Neural progenitor cell (in vitro differentiated cells): ENCODE results near the gene LDAH. TPM values are rescaled to one million over a fixed set of nuclear protein-coding genes. Genes with fewer than 3 reads are reported as not detected.

ENCODE experiments used
- DNase-seq: peaks from one replicate; pipeline ENCODE4 v3.0.0-alpha.2; 2016; ENCODE audit warnings: low spot score
- H2AFZ ChIP-seq: fragments of 200-600 bp; sonication (generic); replicated peaks from 2 replicates; pipeline ENCODE4 v1.6.1; 2016; ENCODE audit warnings: antibody characterized with exemption
- H3F3A ChIP-seq: fragments of 200-600 bp; sonication (generic); 2 replicates; pipeline ENCODE4 v1.6.1; 2016; ENCODE audit warnings: antibody characterized with exemption, low read depth
- H3K27ac ChIP-seq: fragments of 200-600 bp; sonication (generic); 2 replicates; pipeline ENCODE4 v1.5.1; 2016; ENCODE audit warnings: mild to moderate bottlenecking
- H3K27me3 ChIP-seq: fragments of 200-600 bp; sonication (generic); 2 replicates; pipeline ENCODE4 v1.6.1; 2016; ENCODE audit warnings: mild to moderate bottlenecking, moderate library complexity
- H3K36me3 ChIP-seq: fragments of 200-600 bp; sonication (generic); 2 replicates; pipeline ENCODE4 v1.5.1; 2016
- H3K4me1 ChIP-seq: fragments of 200-600 bp; sonication (generic); 2 replicates; pipeline ENCODE4 v1.6.1; 2016; ENCODE audit warnings: mixed run types
- H3K4me2 ChIP-seq: fragments of 200-600 bp; sonication (generic); 2 replicates; pipeline ENCODE4 v1.6.1; 2016
- H3K4me3 ChIP-seq: fragments of 200-600 bp; sonication (generic); 2 replicates; pipeline ENCODE4 v1.5.1; 2016
- H3K79me2 ChIP-seq: fragments of 200-600 bp; sonication (generic); 2 replicates; pipeline ENCODE4 v1.6.1; 2016; ENCODE audit warnings: low read depth
- H3K9ac ChIP-seq: fragments of 200-600 bp; sonication (generic); 2 replicates; pipeline ENCODE4 v1.6.1; 2016
- H3K9me3 ChIP-seq: fragments of 200-600 bp; sonication (generic); 2 replicates; pipeline ENCODE4 v1.5.1; 2016; ENCODE audit warnings: low read depth
- H4K20me1 ChIP-seq: fragments of 200-600 bp; sonication (generic); 2 replicates; pipeline ENCODE4 v1.6.1; 2016; ENCODE audit warnings: low read depth
- H3K27ac Mint-ChIP-seq: 3 replicates; pipeline ENCODE4 v1.8.0; 2021; ENCODE audit warnings: mixed read lengths
- H3K27me3 Mint-ChIP-seq: 2 replicates; pipeline ENCODE4 v1.8.0; 2022; ENCODE audit warnings: low read depth, mild to moderate bottlenecking, inconsistent platforms, moderate library complexity, mixed read lengths; ENCODE audit not compliant: insufficient read depth
- H3K36me3 Mint-ChIP-seq: 3 replicates; pipeline ENCODE4 v1.8.0; 2021; ENCODE audit warnings: mixed read lengths
- H3K4me1 Mint-ChIP-seq: 3 replicates; pipeline ENCODE4 v1.8.0; 2021; ENCODE audit warnings: mixed read lengths
- H3K4me3 Mint-ChIP-seq: 3 replicates; pipeline ENCODE4 v1.8.0; 2021; ENCODE audit warnings: mild to moderate bottlenecking, moderate library complexity, mixed read lengths
- H3K9me3 Mint-ChIP-seq: 3 replicates; pipeline ENCODE4 v1.8.0; 2020; ENCODE audit warnings: mixed read lengths
- CTCF ChIP-seq: fragments of 200-600 bp; sonication (generic); IDR thresholded peaks from 2 replicates; pipeline ENCODE4 v1.5.1; 2017; ENCODE audit warnings: antibody characterized with exemption, mild to moderate bottlenecking
- EZH2 ChIP-seq: fragments of 200-600 bp; sonication (generic); IDR thresholded peaks from 2 replicates; pipeline ENCODE4 v1.6.1; 2017; ENCODE audit warnings: antibody characterized with exemption, mild to moderate bottlenecking, moderate library complexity
- EZH2phosphoT487 ChIP-seq: fragments of 200-600 bp; sonication (generic); IDR thresholded peaks from 2 replicates; pipeline ENCODE4 v1.6.1; 2017; ENCODE audit warnings: antibody characterized with exemption
- total RNA-seq: library from RNA; depleted of rRNA; stranded (reverse); fragments of >200 nt; gene quantifications from 2 replicates; pipeline ENCODE4 v1.2.3, GENCODE V29; 2015; ENCODE audit warnings: low replicate concordance

LDAH gene
- 42.0 and 45.2 TPM in 2 replicates for total RNA-seq

DNA sequence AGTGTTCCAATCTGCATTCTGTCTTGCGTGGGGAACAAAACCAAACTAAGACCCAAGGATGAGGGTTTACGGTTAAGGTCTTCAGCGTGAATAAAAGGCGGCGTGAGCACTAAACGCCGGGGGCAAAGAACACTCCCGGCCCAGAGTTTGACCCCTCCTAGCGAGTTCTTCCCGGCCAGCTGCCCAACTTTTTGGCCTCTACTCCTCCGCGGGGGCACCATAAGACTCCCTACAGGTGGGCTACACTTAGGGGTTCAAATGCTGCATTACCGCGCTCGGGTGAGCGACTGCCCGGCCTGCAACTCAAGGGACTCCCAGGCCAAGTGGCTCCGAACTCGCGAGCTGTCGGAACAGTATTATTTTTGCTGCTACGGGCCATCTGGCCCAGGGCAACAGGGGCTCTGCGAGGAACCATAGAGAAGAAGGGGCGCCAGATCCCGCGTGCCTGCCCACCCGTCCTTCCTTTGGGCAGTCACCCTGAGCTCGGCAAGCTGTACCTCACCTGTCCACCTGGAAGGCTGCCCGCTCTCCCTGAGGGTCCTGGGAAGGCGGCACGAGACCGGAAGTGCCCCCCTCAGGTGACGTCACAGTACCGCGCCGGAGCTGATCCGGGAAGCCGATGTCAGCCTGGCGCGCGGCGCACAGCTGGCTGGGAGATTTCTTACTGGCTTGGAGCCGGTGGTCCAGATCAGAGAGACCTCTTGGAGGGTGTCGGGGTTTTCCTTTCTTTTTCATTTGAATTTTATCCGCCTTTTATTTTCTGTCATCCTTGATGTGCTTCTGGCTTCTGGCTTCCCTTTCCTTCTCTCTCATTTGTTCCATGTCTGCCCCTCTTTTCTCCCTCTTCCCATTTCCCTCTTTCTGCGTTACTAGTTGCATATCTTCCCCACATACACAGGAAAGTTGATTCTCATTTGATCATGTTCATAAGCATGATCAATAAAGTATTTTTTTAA lies at the start of gene LDAH:
Gene LDAH (minus strand): TSS at position 567 of the 956 bp plus-strand sequence. CDS start 21,638 bp downstream, outside the sequence.
- peak; percentile 91 for DNase-seq
- peak within 1 kb of the TSS; percentile 91 for H3K27ac Mint-ChIP-seq
- H3K4me2 ChIP-seq = peak within 1 kb of the TSS; percentile 81
- peaks cover 2% of the 10 kb centered on the region for H3K27me3 Mint-ChIP-seq
- peak within 1 kb of the TSS; percentile 66 for H3K27ac ChIP-seq
- peaks cover 32% of the 10 kb centered on the region for H3K27me3 ChIP-seq
- peak within 1 kb of the TSS; percentile 87 for H3K4me3 Mint-ChIP-seq
- H3K4me1 ChIP-seq = no peaks in the 10 kb centered on the region
- H3F3A ChIP-seq = no peaks in the 10 kb centered on the region
- no peaks in the 10 kb centered on the region for H3K4me1 Mint-ChIP-seq
- peak; percentile 15 for TF ChIP-seq EZH2
- TF ChIP-seq EZH2phosphoT487 = no peak
- no peak for TF ChIP-seq CTCF
- peak within 1 kb of the TSS; percentile 93 for H2AFZ ChIP-seq
- peak within 1 kb of the TSS; percentile 71 for H3K9ac ChIP-seq
- H3K36me3 Mint-ChIP-seq = peaks cover 6% of the 10 kb centered on the region
- H3K4me3 ChIP-seq = peak within 1 kb of the TSS; percentile 83
- H3K9me3 Mint-ChIP-seq = no peaks in the 10 kb centered on the region
- H3K36me3 ChIP-seq = no peaks in the 10 kb centered on the region
- H4K20me1 ChIP-seq = peaks cover 4% of the 10 kb centered on the region
- peaks cover 37% of the 10 kb centered on the region for H3K79me2 ChIP-seq
- no peaks in the 10 kb centered on the region for H3K9me3 ChIP-seq

DNA sequence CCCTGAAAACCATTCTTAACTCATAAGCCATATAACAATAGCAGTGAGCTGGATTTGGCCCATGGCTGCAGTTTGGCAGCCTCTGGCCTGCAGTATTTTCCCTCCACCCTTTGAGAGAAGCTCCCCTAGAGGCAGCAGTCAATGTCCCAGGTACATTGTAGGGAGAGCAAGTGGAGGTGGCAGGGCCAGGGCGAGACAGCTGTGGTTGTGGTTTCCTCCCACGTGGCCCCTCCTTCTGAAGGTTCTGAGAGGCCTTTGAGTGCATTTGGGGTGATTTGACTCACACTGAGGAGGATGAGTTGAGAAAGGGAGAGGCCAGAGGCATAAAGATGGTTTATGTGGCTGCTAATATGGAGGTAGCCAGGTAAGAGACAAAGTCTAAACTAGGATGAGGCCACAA lies 45.5 kb upstream of the LDAH start:
- Histone ChIP-seq H3F3A (no peaks in the 10 kb centered on the region), H3K36me3 (no peaks in the 10 kb centered on the region), H3K4me1 (no peaks in the 10 kb centered on the region), H3K27ac (no peak overlapping the region), H3K9me3 (peaks cover 2% of the 10 kb centered on the region), H3K4me2 (no peak overlapping the region), H2AFZ (no peak overlapping the region), H4K20me1 (no peaks in the 10 kb centered on the region), H3K9ac (no peak overlapping the region), H3K79me2 (no peaks in the 10 kb centered on the region), H3K4me3 (no peak overlapping the region), H3K27me3 (peaks cover 44% of the 10 kb centered on the region)
- Mint-ChIP-seq H3K27me3 (peaks cover 4% of the 10 kb centered on the region), H3K27ac (no peak overlapping the region), H3K36me3 (no peaks in the 10 kb centered on the region), H3K4me3 (peak overlapping the region; percentile 14), H3K9me3 (no peaks in the 10 kb centered on the region), H3K4me1 (no peaks in the 10 kb centered on the region)
- DNase-seq = no peak
- TF ChIP-seq EZH2 (no peak), CTCF (no peak), EZH2phosphoT487 (no peak)

DNA sequence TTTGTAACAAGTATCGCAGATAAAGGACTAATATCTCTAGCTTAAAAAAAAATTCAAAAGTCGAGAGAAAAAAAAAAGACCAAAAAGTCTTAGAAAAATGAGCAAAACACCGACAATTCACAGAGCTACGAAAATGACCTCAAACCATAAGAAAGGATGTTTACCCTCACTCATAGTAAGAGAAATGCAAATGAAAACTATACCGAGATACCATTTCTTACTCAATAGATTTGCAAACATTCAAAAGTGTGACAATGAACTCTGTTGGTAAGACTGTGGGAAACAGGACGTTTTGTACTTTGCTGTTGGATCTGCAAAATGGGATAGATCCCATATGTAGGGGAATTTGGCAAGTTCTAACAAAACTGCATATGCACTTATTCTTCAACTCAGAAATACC lies 39.9 kb upstream of the LDAH start:
- Mint-ChIP-seq H3K4me3 (no peak overlapping the region), H3K4me1 (no peaks in the 10 kb centered on the region), H3K27me3 (no peaks in the 10 kb centered on the region), H3K9me3 (no peaks in the 10 kb centered on the region), H3K36me3 (no peaks in the 10 kb centered on the region), H3K27ac (no peak overlapping the region)
- Histone ChIP-seq H3K36me3 (no peaks in the 10 kb centered on the region), H3K4me1 (no peaks in the 10 kb centered on the region), H3K4me3 (no peak overlapping the region), H3K27me3 (peaks cover 87% of the 10 kb centered on the region), H3K9me3 (peaks cover 2% of the 10 kb centered on the region), H3K9ac (no peak overlapping the region), H3K4me2 (no peak overlapping the region), H2AFZ (no peak overlapping the region), H4K20me1 (no peaks in the 10 kb centered on the region), H3F3A (no peaks in the 10 kb centered on the region), H3K79me2 (no peaks in the 10 kb centered on the region), H3K27ac (no peak overlapping the region)
- TF ChIP-seq EZH2phosphoT487 (no peak), CTCF (no peak), EZH2 (no peak)
- no peak for DNase-seq
